WTC11 (cell line): Measurements from ENCODE around the gene COL4A2. TPM values are rescaled to one million over a fixed set of nuclear protein-coding genes. Genes with fewer than 3 reads are reported as not detected.

Experiments
- ATAC-seq: fragments of 200-7000 bp; cut with Tn5 transposase; 2 replicates; pipeline ENCODE4 v1.10.0; 2021; ENCODE audit warnings: mild to moderate bottlenecking, moderate library complexity
- CTCF ChIA-PET: fragments of 300-600 bp; sonication (Branson Sonifier 250); formaldehyde crosslinking; loops from one replicate; lab custom pipeline; 2021; ENCODE audit warnings: antibody characterized with exemption; lab: Charles Lee
- POLR2A ChIA-PET: fragments of 350-600 bp; sonication (Branson Sonifier 250); formaldehyde crosslinking; loops from one replicate; lab custom pipeline; 2021; ENCODE audit warnings: antibody characterized with exemption; lab: Charles Lee
- DNase-seq: peaks from one replicate; pipeline ENCODE4 v3.0.0; 2021; ENCODE audit warnings: low spot score
- H3K27ac Mint-ChIP-seq: 2 replicates; pipeline ENCODE4 v1.8.0; 2021; ENCODE audit warnings: mixed read lengths
- H3K27me3 Mint-ChIP-seq: 2 replicates; pipeline ENCODE4 v1.8.0; 2021; ENCODE audit warnings: low read depth, mild to moderate bottlenecking, moderate library complexity, mixed read lengths
- H3K36me3 Mint-ChIP-seq: 2 replicates; pipeline ENCODE4 v1.8.0; 2021; ENCODE audit warnings: mixed read lengths
- H3K4me1 Mint-ChIP-seq: 2 replicates; pipeline ENCODE4 v1.8.0; 2022; ENCODE audit warnings: mixed read lengths
- H3K4me3 Mint-ChIP-seq: 2 replicates; pipeline ENCODE4 v1.8.0; 2021; ENCODE audit warnings: mild to moderate bottlenecking, moderate library complexity, mixed read lengths
- H3K9me3 Mint-ChIP-seq: 2 replicates; pipeline ENCODE4 v1.8.0; 2021; ENCODE audit warnings: mixed read lengths
- ARID4B ChIP-seq: sonication (generic); formaldehyde crosslinking; IDR thresholded peaks from 2 replicates; pipeline ENCODE4 v1.8.0; 2023; ENCODE audit warnings: missing genetic modification reagents, mild to moderate bottlenecking, borderline replicate concordance
- CREB1 ChIP-seq: sonication (generic); formaldehyde crosslinking; IDR thresholded peaks from 2 replicates; pipeline ENCODE4 v1.8.0; 2023; ENCODE audit warnings: mild to moderate bottlenecking, missing genetic modification reagents
- E2F4 ChIP-seq: sonication (generic); formaldehyde crosslinking; IDR thresholded peaks from 2 replicates; pipeline ENCODE4 v1.8.1; 2022; ENCODE audit warnings: low read depth, mild to moderate bottlenecking, moderate library complexity, missing genetic modification reagents, borderline replicate concordance
- ESRRA ChIP-seq: sonication (generic); formaldehyde crosslinking; IDR thresholded peaks from 2 replicates; pipeline ENCODE4 v1.8.1; 2022; ENCODE audit warnings: mild to moderate bottlenecking, missing genetic modification reagents, borderline replicate concordance
- ETV6 ChIP-seq: sonication (generic); formaldehyde crosslinking; IDR thresholded peaks from 2 replicates; pipeline ENCODE4 v1.8.1; 2022; ENCODE audit warnings: mild to moderate bottlenecking, missing genetic modification reagents
- GABPB1 ChIP-seq: sonication (generic); formaldehyde crosslinking; IDR thresholded peaks from 2 replicates; pipeline ENCODE4 v1.8.1; 2023; ENCODE audit warnings: mild to moderate bottlenecking, missing genetic modification reagents
- HMGA2 ChIP-seq: fragments of 250-450 bp; sonication (Bioruptor Pico); IDR thresholded peaks from 2 replicates; pipeline ENCODE4 v1.4.0; 2021; ENCODE audit warnings: mild to moderate bottlenecking, moderate library complexity
- KAT7 ChIP-seq: sonication (generic); formaldehyde crosslinking; IDR thresholded peaks from 2 replicates; pipeline ENCODE4 v1.8.1; 2023; ENCODE audit warnings: missing genetic modification reagents, mild to moderate bottlenecking, borderline replicate concordance
- MLX ChIP-seq: sonication (generic); formaldehyde crosslinking; IDR thresholded peaks from 2 replicates; pipeline ENCODE4 v1.8.1; 2023; ENCODE audit warnings: mild to moderate bottlenecking, missing genetic modification reagents, moderate library complexity
- NFE2L1 ChIP-seq: sonication (generic); formaldehyde crosslinking; IDR thresholded peaks from 2 replicates; pipeline ENCODE4 v1.8.1; 2023; ENCODE audit warnings: missing genetic modification reagents
- NFYB ChIP-seq: sonication (generic); formaldehyde crosslinking; conservative IDR thresholded peaks from 2 replicates; pipeline ENCODE4 v1.8.0; 2022; ENCODE audit warnings: low read depth, missing genetic modification reagents
- PRRX2 ChIP-seq: fragments of 250-450 bp; sonication (Bioruptor Pico); IDR thresholded peaks from 2 replicates; pipeline ENCODE4 v1.8.0; 2021; ENCODE audit warnings: mild to moderate bottlenecking
- TEAD4 ChIP-seq: sonication (generic); formaldehyde crosslinking; IDR thresholded peaks from 2 replicates; pipeline ENCODE4 v1.8.0; 2022; ENCODE audit warnings: mild to moderate bottlenecking, missing genetic modification reagents
- TP53 ChIP-seq: sonication (generic); formaldehyde crosslinking; IDR thresholded peaks from 2 replicates; pipeline ENCODE4 v1.8.1; 2023; ENCODE audit warnings: mild to moderate bottlenecking, missing genetic modification reagents
- ZNF512 ChIP-seq: sonication (generic); formaldehyde crosslinking; IDR thresholded peaks from 2 replicates; pipeline ENCODE4 v1.8.1; 2022; ENCODE audit warnings: missing genetic modification reagents, borderline replicate concordance
- total RNA-seq: library from RNA; stranded (reverse); gene quantifications from 3 replicates; pipeline ENCODE4 v1.2.3, GENCODE V29; 2021
- TF ChIP-seq, protein P1 (sequence below): sonication (generic); formaldehyde crosslinking; IDR thresholded peaks from 2 replicates; pipeline ENCODE4 v1.8.1; 2023; ENCODE audit warnings: mild to moderate bottlenecking, missing genetic modification reagents
- TF ChIP-seq, protein P2 (sequence below): sonication (generic); formaldehyde crosslinking; IDR thresholded peaks from 2 replicates; pipeline ENCODE4 v1.8.0; 2022; ENCODE audit warnings: mild to moderate bottlenecking, missing genetic modification reagents
- TF ChIP-seq, protein P3 (sequence below): fragments of 250-450 bp; sonication (Bioruptor Pico); IDR thresholded peaks from 2 replicates; pipeline ENCODE4 v1.9.0; 2021; ENCODE audit warnings: mild to moderate bottlenecking
- TF ChIP-seq, protein P4 (sequence below): fragments of 250-450 bp; sonication (Bioruptor Pico); conservative IDR thresholded peaks from 2 replicates; pipeline ENCODE4 v1.9.0; 2021; ENCODE audit warnings: mild to moderate bottlenecking

COL4A2 gene
- total RNA-seq, 1 experiment from 2014 or later = 109 TPM

DNA sequence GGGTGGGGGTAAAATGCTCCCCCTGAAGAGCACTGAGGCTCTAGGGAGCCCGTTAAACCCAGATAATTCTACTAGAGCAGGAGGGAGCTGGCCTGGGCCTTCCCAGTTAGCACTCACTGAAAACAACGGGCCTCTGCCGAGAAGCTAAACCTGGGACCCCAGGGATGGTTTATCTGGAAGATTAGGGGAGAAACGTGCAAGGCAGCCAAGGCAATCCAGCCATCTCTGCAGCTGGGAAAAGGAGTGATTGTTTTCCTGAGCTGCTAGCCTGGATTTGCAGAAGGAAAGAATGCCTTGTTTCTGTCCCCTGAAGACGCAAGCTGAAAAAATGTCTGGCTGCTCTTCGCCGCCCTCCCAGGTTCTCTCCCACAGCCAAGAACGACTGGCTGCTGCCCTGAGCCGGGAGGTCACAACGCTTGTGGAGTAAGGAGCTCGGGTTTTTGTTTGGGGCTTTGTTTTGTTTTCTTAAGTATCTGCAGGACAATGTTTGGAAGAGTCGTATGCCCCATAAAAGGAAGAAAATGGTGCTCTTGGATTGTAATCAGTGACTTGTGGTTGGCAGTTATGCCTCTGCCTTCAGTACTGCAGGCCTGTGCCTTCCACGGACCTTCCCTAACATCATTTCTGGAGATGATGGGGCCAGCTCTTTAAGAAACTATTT is 31.5 kb downstream of the COL4A2 start (continued):
- TF ChIP-seq TP53 (no peak), NFE2L1 (CRISPR knock-in tag) (no peak)

DNA sequence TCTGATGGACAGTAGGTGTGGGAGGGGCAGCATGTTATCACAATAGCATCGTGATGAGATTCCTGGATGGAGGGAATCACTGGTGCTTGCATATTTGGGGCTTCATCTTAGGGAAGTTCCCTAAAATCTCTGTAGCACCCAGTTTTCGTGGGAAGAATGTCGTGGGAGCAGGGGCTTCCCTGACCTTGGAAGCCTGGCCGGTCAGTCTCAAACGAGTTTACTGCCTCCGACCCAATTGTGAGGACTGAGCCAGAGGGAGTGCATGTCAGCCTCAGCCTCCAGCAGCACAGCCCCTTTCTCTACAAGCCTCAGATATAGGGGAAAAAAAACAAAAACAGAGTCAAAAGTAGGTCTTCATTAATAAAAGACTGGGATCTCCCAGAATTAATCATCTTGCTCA is 32.2 kb downstream of the COL4A2 start:
- ChIA-PET CTCF (interaction anchor here (1.6 kb wide), 2 partner anchors 13 to 116 kb away, joined by 5 to 12 read pairs; no protein-coding TSS in a partner anchor), POLR2A (no interaction called here)
- ATAC-seq (no peak), DNase-seq (no peak)
- peaks cover 4% of the 10 kb centered on the region for H3K9me3 Mint-ChIP-seq
- TF ChIP-seq E2F4 (CRISPR knock-in tag) (no peak), ZNF512 (CRISPR knock-in tag) (no peak), CREB1 (CRISPR knock-in tag) (no peak)
- TF ChIP-seq, protein P1, sequence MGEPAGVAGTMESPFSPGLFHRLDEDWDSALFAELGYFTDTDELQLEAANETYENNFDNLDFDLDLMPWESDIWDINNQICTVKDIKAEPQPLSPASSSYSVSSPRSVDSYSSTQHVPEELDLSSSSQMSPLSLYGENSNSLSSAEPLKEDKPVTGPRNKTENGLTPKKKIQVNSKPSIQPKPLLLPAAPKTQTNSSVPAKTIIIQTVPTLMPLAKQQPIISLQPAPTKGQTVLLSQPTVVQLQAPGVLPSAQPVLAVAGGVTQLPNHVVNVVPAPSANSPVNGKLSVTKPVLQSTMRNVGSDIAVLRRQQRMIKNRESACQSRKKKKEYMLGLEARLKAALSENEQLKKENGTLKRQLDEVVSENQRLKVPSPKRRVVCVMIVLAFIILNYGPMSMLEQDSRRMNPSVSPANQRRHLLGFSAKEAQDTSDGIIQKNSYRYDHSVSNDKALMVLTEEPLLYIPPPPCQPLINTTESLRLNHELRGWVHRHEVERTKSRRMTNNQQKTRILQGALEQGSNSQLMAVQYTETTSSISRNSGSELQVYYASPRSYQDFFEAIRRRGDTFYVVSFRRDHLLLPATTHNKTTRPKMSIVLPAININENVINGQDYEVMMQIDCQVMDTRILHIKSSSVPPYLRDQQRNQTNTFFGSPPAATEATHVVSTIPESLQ (CRISPR knock-in tag) = no peak
- TF ChIP-seq, protein P2, sequence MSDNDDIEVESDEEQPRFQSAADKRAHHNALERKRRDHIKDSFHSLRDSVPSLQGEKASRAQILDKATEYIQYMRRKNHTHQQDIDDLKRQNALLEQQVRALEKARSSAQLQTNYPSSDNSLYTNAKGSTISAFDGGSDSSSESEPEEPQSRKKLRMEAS (CRISPR knock-in tag) = no peak
- no peaks in the 10 kb centered on the region for H3K27me3 Mint-ChIP-seq
- 0 out of 2 replicates have a peak, but pooled peaks cover 3% of the 10 kb centered on the region for H3K36me3 Mint-ChIP-seq
- peaks cover 45% of the 10 kb centered on the region for H3K4me1 Mint-ChIP-seq
- 0 out of 2 replicates have a peak overlapping the region, but pooled peaks have one; percentile 78 for H3K27ac Mint-ChIP-seq
- H3K4me3 Mint-ChIP-seq = no peak overlapping the region

- Mint-ChIP-seq H3K4me1 (peaks cover 39% of the 10 kb centered on the region), H3K4me3 (no peak overlapping the region), H3K27ac (no peak overlapping the region; the same call in 1 of the 2 replicates), H3K9me3 (peaks cover 4% of the 10 kb centered on the region), H3K36me3 (0 out of 2 replicates have a peak, but pooled peaks cover under 1% of the 10 kb centered on the region), H3K27me3 (no peaks in the 10 kb centered on the region)
- ATAC-seq = no peak
- ChIA-PET CTCF (interaction anchor here (2.4 to 3.2 kb wide), 2 partner anchors 12 to 15 kb away, joined by 8 to 16 read pairs; no protein-coding TSS in a partner anchor), POLR2A (interaction anchor here (0.7 to 1.5 kb wide), 2 partner anchors 30 to 33 kb away, joined by 3 to 4 read pairs; partner anchors contain the start of genes COL4A1 and COL4A2)
- DNase-seq = no peak
- TF ChIP-seq ETV6 (CRISPR knock-in tag) (no peak), NFYB (CRISPR knock-in tag) (no peak), MLX (CRISPR knock-in tag) (no peak), TEAD4 (CRISPR knock-in tag) (no peak), GABPB1 (CRISPR knock-in tag) (no peak), ARID4B (no peak), HMGA2 (CRISPR knock-in tag) (no peak), PRRX2 (CRISPR knock-in tag) (no peak), KAT7 (no peak), ESRRA (CRISPR knock-in tag) (no peak)
- TF ChIP-seq, protein P3, sequence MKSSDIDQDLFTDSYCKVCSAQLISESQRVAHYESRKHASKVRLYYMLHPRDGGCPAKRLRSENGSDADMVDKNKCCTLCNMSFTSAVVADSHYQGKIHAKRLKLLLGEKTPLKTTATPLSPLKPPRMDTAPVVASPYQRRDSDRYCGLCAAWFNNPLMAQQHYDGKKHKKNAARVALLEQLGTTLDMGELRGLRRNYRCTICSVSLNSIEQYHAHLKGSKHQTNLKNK (CRISPR knock-in tag) = no peak
- TF ChIP-seq, protein P4, sequence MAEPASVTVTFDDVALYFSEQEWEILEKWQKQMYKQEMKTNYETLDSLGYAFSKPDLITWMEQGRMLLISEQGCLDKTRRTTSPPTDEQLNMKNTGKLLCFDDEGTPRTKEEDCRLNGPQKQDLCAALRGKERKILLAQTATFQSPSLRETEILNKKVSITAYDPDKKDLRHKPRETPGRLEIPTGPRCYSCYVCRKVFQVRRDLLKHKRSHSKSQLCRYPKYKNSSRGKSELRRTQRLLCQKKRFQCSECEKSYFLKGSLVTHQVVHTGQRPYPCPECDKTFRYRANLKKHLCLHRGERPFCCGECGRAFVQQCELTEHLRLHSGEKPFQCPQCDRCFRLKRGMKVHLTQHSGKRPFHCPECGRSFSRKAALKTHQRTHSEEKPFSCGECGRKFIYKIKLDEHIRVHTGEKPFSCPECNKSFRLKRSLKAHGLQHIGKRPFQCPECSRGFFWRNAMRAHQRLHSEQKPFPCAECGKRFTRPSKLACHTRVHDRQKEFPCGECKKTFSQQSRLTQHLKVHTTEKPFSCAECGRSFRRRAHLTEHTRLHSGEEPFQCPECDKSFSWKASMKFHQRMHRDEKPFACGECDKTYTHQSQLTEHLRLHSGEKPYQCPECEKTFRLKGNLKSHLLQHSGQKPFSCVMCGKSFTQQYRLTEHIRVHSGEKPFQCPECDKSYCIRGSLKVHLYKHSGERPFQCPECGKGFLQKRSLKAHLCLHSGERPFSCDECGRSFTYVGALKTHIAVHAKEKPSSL (CRISPR knock-in tag) = no peak
Measured at GRCh38 chr13:110339975-110340550, 33.0 kb downstream of the COL4A2 start.
